ENCODE measurements around the gene SLU7.

- TF ChIP-seq, protein P1, sequence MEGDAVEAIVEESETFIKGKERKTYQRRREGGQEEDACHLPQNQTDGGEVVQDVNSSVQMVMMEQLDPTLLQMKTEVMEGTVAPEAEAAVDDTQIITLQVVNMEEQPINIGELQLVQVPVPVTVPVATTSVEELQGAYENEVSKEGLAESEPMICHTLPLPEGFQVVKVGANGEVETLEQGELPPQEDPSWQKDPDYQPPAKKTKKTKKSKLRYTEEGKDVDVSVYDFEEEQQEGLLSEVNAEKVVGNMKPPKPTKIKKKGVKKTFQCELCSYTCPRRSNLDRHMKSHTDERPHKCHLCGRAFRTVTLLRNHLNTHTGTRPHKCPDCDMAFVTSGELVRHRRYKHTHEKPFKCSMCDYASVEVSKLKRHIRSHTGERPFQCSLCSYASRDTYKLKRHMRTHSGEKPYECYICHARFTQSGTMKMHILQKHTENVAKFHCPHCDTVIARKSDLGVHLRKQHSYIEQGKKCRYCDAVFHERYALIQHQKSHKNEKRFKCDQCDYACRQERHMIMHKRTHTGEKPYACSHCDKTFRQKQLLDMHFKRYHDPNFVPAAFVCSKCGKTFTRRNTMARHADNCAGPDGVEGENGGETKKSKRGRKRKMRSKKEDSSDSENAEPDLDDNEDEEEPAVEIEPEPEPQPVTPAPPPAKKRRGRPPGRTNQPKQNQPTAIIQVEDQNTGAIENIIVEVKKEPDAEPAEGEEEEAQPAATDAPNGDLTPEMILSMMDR (conservative IDR thresholded peaks at IDR 0.05; ENCODE audit: low read depth, low read length), result no peak
- no peak for TF ChIP-seq EZH2phosphoT487 (IDR thresholded peaks at IDR 0.05; ENCODE audit: borderline replicate concordance, low read length)
- no peak for TF ChIP-seq EZH2 (IDR thresholded peaks at IDR 0.05; ENCODE audit: low read length, unreplicated experiment)
These were observed 45.6 kb upstream of the SLU7 start for GRCh38 chr5:160464466-160464797.

Measured in PC-3 (cell line).